HPDE6-E6E7 (cell line): ENCODE measurements around the gene ITPA.

Experiments
- DNase-seq: peaks from one replicate; pipeline ENCODE4 v3.0.0; 2011; ENCODE audit warnings: missing footprints; ENCODE audit errors: extremely low spot score

Gene ITPA

DNA sequence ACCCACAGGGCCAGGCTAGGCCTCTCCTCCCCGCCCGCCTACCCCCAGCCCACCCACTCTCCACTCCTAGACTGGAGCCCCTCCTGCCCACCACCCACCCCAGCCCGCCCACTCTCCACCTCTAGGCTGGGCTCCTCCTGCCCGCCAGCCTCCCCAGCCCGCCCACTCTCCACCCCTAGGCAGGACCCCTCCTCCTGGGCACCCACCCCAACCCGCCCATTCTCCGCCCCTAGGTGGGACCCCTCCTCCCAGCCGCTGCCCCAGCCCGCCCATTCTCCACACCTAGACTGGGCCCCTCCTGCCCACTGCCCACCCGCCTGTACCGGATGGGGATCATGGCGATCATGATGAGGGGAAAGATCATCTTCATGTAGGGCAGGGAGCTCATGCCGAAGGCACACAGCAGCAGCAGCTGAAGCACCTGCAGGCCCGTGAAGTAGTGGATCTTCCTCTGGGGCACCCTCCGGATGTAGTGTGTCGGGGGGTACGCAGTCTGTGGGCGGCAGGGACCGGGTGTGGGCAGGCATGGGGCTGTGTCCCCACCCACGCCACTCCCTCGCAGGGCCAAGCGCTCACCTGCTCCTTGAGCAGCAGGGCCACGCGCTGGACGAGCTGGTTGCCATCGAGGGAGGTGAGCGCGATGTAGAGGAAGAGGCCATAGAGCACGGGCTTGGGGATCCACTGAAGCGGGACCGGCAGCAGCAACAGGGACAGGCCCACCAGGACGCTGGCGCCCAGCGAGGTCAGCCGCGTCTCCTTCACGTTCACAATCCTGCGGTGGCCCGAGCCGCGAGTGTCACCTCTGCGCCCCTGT lies 18.8 kb downstream of the ITPA start:
- DNase-seq, result no peak

- no peak for DNase-seq
These were observed 19.4 kb downstream of the ITPA start for GRCh38 chr20:3228750-3229032.

DNA sequence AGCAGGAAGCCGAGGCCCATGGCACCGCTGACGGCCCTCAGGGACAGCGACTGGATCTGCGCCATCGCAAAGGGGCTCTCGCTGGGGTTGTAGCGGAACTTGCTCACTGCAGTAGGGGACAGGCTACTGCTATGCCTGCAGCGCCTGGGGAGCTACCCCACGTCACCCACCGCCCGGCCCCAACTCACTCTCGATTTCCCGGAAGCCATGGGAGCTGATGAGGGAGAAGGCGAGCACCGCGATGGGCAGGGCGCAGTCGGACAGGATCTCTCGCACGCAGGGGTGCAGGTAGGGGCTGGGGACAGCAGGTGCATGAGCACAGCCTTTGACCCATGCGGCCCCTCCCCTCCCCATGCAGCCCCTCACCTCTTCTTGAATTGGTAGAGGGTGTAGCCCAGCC lies 19.9 kb downstream of the ITPA start:
- no peak for DNase-seq

GRCh38 chr20:3229798-3230197 lies 20.5 kb downstream of the ITPA start:
- no peak for DNase-seq

GRCh38 chr20:3231116-3231515 lies 21.8 kb downstream of the ITPA start:
- DNase-seq, result no peak

DNA sequence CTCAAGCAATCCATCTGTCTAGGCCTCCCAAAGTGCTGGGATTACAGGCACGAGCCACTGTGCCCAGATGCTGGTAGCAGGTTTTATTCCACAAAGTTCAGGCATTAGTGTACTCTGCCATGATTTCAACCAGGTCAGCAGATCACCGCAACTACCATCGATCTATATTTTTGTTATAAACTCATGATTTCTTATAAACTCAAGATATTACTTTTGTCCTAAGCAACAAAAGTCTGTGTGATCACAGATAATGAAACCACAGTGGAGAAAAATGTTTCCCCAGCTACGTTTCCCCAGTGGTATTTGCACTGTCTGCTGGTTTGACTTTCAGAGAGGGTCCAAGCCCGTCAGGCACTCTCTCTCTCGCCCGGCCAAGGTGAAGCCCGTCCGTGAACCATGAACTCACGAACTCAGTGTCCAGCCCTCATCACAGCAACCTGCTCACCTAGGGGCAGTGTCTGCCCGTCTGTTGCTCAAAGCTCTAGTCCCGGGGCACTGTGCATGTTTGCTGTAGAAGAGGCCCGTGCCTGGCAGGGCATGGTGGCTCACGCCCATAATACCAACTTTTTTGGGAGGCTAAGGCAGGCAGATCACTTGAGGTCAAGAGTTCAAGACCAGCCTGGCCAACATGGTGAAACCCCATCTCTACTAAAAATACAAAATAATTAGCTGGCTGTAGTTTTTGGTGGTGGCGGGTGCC lies 22.7 kb downstream of the ITPA start:
- DNase-seq, result no peak

DNA sequence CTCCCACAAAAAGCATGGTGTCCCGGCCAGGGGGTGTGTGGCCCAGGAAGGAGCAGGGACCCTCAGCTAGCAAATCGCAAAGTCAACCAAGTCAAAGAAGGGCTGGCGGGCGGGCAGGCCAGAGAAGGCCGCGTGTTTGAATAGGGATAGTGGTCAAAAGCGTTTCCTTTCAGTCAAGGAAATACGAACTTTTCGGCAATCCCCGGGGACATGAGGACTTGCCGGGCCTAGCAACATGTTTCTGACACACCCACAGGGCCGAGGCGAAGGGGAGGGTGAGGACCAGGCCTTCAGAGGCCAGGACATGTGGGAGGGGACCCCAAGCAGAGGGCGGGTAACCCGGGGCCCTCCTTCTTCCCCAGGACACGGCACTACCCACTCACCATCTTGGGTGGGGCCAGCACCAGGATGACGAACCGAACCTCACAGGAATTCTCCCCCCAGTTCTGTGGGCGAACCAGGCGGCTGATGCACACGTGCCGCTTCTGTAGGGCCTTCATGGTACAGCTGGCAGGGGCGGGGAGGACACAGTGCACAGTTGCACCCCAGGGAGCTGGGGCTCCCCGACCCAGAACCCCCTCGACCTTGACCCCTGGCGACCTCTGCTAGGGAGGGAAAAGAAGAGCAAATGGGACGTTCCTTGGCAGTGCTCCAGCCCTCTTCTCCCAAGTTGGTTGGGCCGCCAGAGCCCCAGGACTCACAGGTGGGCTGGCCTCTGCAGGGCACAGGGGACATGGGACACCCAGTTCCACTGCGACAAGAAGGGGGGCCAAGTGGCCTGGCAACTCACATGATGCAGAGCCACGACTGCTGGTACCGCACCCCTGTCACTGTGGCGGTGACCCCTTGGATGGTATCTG lies 24.1 kb downstream of the ITPA start:
- no peak for DNase-seq

DNA sequence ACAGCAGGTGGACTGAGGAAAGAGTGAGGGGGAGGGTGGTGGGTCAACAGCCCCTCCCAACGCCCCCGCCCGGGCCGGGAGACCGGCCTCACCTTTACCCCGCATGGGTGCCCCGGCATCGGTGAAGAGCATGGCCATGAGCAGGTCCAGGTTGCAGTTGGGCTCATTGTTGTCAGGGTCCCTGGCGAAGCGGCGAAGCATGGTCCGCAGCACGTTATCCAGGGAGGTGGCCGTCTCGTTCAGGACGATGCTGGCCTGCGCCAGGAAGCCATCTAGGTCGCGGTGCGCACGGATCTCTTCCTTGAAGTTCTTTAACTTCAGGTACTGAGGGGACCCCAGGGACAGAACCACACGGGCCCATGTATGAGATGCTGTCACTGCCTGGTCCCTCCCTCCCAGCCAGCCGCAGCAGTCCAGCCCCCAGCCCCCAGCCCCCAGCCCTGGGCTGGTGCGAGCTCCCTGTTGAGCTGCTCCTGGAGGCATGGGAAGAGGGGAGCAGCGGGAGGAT lies 24.7 kb downstream of the ITPA start:
- no peak for DNase-seq

DNA sequence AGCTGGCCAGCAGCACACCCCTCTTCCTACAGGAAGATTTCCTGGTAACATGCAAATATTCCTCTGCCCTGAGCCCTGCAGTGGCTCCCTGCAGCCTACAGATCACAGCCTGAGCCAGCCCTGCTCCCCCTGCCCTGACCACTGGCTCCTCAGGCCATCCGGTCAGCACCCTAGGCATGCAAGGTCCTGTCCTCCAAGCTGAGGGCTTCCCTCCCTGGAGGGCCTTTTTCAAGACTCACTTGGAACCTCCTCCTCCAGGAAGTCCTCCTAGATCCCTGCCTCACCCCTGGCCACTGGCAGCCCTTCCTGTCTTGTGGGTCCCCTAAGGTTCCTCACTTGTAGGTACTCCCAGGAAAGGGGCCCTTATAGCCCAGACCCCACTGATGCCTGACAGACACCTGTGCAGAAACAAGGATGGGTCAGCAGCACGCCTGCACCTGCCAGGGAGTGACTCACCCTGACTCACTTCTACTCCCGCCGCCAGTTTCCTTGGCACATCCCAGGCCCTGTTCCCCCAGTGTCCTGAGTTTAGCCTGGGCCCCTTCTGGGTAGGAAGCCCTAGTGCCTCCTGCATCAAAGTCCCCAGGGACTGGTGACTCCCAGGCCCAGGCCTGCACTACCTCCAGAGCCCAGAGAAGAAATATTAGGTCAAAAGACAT lies 26.5 kb downstream of the ITPA start:
- DNase-seq, result peak; percentile 99

DNA sequence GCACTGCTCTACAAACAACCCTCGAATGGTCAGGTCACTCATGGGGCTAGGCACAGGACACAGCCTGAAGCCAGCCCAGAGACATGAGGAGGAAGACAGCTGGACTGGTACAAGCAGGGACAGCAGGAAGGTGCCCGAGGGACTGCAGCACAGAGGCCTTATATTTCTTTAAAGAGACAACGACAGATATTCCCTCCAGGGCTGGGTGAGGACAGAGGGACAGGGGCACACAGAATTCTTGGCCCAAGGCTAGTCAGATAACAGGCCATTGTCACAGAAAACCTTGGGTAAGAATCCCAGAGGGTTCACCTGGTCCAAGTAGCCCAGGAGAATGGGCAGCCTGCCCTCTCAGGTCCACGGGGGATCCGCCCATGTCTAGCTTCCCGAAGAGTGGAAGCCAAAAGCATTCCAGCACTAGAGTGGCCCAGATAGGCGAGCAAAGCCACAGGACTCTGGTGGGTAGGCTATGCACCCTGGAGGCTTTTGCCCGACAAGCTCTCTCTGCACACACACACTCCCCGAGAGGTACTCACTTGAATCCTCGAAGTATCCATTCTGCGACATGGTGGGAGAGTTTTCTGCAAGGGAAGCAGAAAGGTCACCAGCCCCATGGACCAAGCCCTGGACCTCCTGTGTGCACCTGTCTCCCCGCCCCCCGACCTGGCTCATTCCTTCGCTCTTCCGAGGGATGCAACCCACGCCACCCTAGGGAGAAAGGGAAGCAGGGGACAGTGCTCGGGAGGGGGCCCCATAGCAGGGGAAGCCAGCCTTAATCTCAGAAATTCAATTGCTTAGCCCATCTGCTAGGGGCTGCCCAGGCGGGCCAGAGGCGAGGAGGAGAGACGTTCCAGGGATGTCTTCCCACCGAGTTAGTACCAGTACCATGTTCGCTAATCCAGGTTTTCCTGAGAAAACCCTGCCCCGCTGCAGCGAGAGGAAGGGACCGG lies 28.0 kb downstream of the ITPA start:
- no peak for DNase-seq

DNA sequence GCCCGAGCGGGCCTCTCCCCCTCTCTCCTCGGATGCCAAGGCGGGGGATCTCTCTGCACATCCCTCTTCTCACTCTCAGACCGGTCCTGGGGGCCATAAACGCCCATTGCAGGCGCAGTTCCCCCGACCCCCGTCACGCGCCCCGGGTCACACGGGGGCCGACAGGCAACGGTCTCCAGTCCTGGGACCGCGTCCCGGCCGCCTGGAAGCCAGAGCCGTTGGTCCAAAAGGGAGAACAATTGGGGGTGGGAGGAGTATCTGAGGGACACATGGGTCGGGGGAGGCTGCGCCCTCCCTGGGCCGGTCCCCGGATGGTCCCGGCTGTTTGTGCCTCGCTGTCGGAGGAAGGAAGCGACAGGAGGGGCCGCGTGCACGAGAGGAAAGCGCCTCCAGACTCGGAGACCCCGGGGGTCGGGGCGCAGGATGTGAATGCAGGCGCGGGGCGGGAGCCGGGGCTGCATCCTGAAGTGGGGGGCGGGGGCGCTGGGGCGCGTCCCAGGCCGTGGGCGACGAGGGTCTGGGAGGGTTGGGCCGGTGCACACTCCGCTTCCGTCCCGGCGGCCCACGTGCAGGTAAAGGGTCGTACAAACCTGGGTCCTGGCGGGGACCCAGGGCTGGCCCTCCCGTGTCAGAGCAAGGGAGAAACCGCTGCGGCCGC lies 28.8 kb downstream of the ITPA start:
- DNase-seq, result no peak

- DNase-seq, result peak; percentile 73
These were observed 29.3 kb downstream of the ITPA start for GRCh38 chr20:3238616-3239025.

DNA sequence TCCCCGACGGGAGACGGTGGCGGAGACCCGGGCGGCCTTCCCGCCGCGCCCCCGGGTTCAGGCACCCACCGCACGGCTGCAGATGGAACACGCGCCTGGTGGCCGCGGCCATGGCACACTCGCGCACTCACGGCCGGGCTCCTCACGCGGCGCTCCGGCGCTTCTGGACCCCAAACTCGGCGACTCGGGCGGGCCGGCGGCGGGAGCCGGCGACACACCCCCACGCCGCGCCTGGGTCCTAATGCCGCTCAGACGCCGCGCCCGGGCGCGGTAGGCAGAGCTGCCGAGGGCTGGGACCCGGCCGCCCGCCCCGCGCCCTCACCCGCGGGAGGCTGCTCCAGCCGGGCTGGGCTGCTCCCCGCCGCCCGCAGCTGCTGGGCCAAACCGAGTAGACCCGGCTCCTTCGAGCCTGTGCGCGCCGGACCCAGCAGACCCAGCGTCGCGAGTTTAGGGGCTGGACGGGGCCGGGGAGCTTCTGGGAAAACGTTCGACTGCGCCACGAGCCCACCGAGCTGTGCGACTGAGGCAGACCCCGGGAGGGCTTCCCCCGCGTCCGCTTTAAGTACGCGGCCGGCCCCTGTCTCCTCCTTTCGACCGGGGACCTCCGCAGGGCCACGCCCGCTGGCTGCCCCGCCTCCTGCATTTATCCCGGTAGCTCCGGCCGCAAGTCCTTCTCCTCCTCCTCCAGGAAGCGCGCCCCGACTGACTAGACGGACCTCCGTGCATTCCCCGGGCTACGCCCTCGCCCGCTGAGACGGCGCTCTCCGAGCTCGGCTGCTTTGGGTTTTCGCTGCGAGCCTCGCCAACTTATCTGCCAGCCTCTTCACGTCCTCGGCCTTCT lies 29.9 kb downstream of the ITPA start, which contains the start of gene SLC4A11:
TSS of gene SLC4A11 (minus strand) at position 165 of the 841 bp plus-strand sequence. CDS start at position 112, 53 bp downstream.
- peak; percentile 74 for DNase-seq

GRCh38 chr20:3239867-3240775 lies 30.8 kb downstream of the ITPA start:
- no peak for DNase-seq

- no peak for DNase-seq
These were observed 31.6 kb downstream of the ITPA start for GRCh38 chr20:3240776-3241363.

- DNase-seq, result no peak
These were observed 32.9 kb downstream of the ITPA start for GRCh38 chr20:3242172-3242692.

- no peak for DNase-seq
These were observed 34.5 kb downstream of the ITPA start for GRCh38 chr20:3243718-3244358.
